WTC11 (cell line): Measurements from ENCODE around the gene GAL. TPM values are rescaled to one million over a fixed set of nuclear protein-coding genes. Genes with fewer than 3 reads are reported as not detected.

Source experiments
- ATAC-seq: fragments of 200-7000 bp; cut with Tn5 transposase; 2 replicates; pipeline ENCODE4 v1.10.0; 2021; ENCODE audit warnings: mild to moderate bottlenecking, moderate library complexity
- CTCF ChIA-PET: fragments of 300-600 bp; sonication (Branson Sonifier 250); formaldehyde crosslinking; loops from one replicate; lab custom pipeline; 2021; ENCODE audit warnings: antibody characterized with exemption; lab: Charles Lee
- POLR2A ChIA-PET: fragments of 350-600 bp; sonication (Branson Sonifier 250); formaldehyde crosslinking; loops from one replicate; lab custom pipeline; 2021; ENCODE audit warnings: antibody characterized with exemption; lab: Charles Lee
- DNase-seq: peaks from one replicate; pipeline ENCODE4 v3.0.0; 2021; ENCODE audit warnings: low spot score
- H3K27ac Mint-ChIP-seq: 2 replicates; pipeline ENCODE4 v1.8.0; 2021; ENCODE audit warnings: mixed read lengths
- H3K27me3 Mint-ChIP-seq: 2 replicates; pipeline ENCODE4 v1.8.0; 2021; ENCODE audit warnings: low read depth, mild to moderate bottlenecking, moderate library complexity, mixed read lengths
- H3K36me3 Mint-ChIP-seq: 2 replicates; pipeline ENCODE4 v1.8.0; 2021; ENCODE audit warnings: mixed read lengths
- H3K4me1 Mint-ChIP-seq: 2 replicates; pipeline ENCODE4 v1.8.0; 2022; ENCODE audit warnings: mixed read lengths
- H3K4me3 Mint-ChIP-seq: 2 replicates; pipeline ENCODE4 v1.8.0; 2021; ENCODE audit warnings: mild to moderate bottlenecking, moderate library complexity, mixed read lengths
- H3K9me3 Mint-ChIP-seq: 2 replicates; pipeline ENCODE4 v1.8.0; 2021; ENCODE audit warnings: mixed read lengths
- ATF1 ChIP-seq: sonication (generic); formaldehyde crosslinking; IDR thresholded peaks from 2 replicates; pipeline ENCODE4 v1.8.1; 2023; ENCODE audit warnings: mild to moderate bottlenecking, moderate library complexity, missing genetic modification reagents
- E2F1 ChIP-seq: sonication (generic); formaldehyde crosslinking; IDR thresholded peaks from 2 replicates; pipeline ENCODE4 v1.8.0; 2022; ENCODE audit warnings: mild to moderate bottlenecking, missing genetic modification reagents
- FOXJ3 ChIP-seq: sonication (generic); formaldehyde crosslinking; IDR thresholded peaks from 2 replicates; pipeline ENCODE4 v1.9.0; 2021; ENCODE audit warnings: missing genetic modification reagents, mild to moderate bottlenecking, borderline replicate concordance
- FOXK1 ChIP-seq: sonication (generic); formaldehyde crosslinking; IDR thresholded peaks from 2 replicates; pipeline ENCODE4 v1.8.0; 2022; ENCODE audit warnings: mild to moderate bottlenecking, moderate library complexity, missing genetic modification reagents
- GRHL2 ChIP-seq: fragments of 250-450 bp; sonication (Bioruptor Pico); IDR thresholded peaks from 2 replicates; pipeline ENCODE4 v1.8.0; 2022; ENCODE audit warnings: mild to moderate bottlenecking, moderate library complexity; ENCODE audit not compliant: insufficient replicate concordance, severe bottlenecking
- HMGXB4 ChIP-seq: sonication (generic); formaldehyde crosslinking; IDR thresholded peaks from 2 replicates; pipeline ENCODE4 v1.8.1; 2023; ENCODE audit warnings: mild to moderate bottlenecking, moderate library complexity, missing genetic modification reagents
- IRF2 ChIP-seq: sonication (generic); formaldehyde crosslinking; IDR thresholded peaks from 2 replicates; pipeline ENCODE4 v1.8.0; 2022; ENCODE audit warnings: low read depth, missing genetic modification reagents, borderline replicate concordance
- JUN ChIP-seq: sonication (generic); formaldehyde crosslinking; IDR thresholded peaks from 2 replicates; pipeline ENCODE4 v1.8.0; 2023; ENCODE audit warnings: mild to moderate bottlenecking, missing genetic modification reagents
- MAX ChIP-seq: sonication (generic); formaldehyde crosslinking; IDR thresholded peaks from 2 replicates; pipeline ENCODE4 v1.8.0; 2022; ENCODE audit warnings: mild to moderate bottlenecking, missing genetic modification reagents
- MLX ChIP-seq: sonication (generic); formaldehyde crosslinking; IDR thresholded peaks from 2 replicates; pipeline ENCODE4 v1.8.1; 2023; ENCODE audit warnings: mild to moderate bottlenecking, missing genetic modification reagents, moderate library complexity
- NR1H2 ChIP-seq: sonication (generic); formaldehyde crosslinking; IDR thresholded peaks from 2 replicates; pipeline ENCODE4 v1.9.0; 2021; ENCODE audit warnings: mild to moderate bottlenecking, moderate library complexity, missing genetic modification reagents
- PREB ChIP-seq: sonication (generic); formaldehyde crosslinking; IDR thresholded peaks from 2 replicates; pipeline ENCODE4 v1.8.1; 2022; ENCODE audit warnings: mild to moderate bottlenecking, missing genetic modification reagents, moderate library complexity, borderline replicate concordance
- PRRX2 ChIP-seq: fragments of 250-450 bp; sonication (Bioruptor Pico); IDR thresholded peaks from 2 replicates; pipeline ENCODE4 v1.8.0; 2021; ENCODE audit warnings: mild to moderate bottlenecking
- SMAD3 ChIP-seq: sonication (generic); formaldehyde crosslinking; IDR thresholded peaks from 2 replicates; pipeline ENCODE4 v1.8.0; 2022; ENCODE audit warnings: missing genetic modification reagents, mild to moderate bottlenecking, borderline replicate concordance
- SP1 ChIP-seq: sonication (generic); formaldehyde crosslinking; conservative IDR thresholded peaks from 2 replicates; pipeline ENCODE4 v1.8.1; 2022; ENCODE audit warnings: missing genetic modification reagents
- TEAD1 ChIP-seq: sonication (generic); formaldehyde crosslinking; IDR thresholded peaks from 2 replicates; pipeline ENCODE4 v1.8.0; 2022; ENCODE audit warnings: mild to moderate bottlenecking, missing genetic modification reagents
- ZNF219 ChIP-seq: sonication (generic); formaldehyde crosslinking; IDR thresholded peaks from 2 replicates; pipeline ENCODE4 v1.8.0; 2023; ENCODE audit warnings: missing genetic modification reagents, mild to moderate bottlenecking, borderline replicate concordance
- ZNF416 ChIP-seq: fragments of 250-450 bp; sonication (Bioruptor Pico); IDR thresholded peaks from 2 replicates; pipeline ENCODE4 v1.9.0; 2021; ENCODE audit warnings: mild to moderate bottlenecking, inconsistent platforms
- ZNF423 ChIP-seq: fragments of 250-450 bp; sonication (Bioruptor Pico); IDR thresholded peaks from 2 replicates; pipeline ENCODE4 v2.1.2; 2022; ENCODE audit warnings: mild to moderate bottlenecking, moderate library complexity
- ZNF532 ChIP-seq: fragments of 250-450 bp; sonication (Bioruptor Pico); IDR thresholded peaks from 2 replicates; pipeline ENCODE4 v1.9.0; 2021; ENCODE audit warnings: mild to moderate bottlenecking, borderline replicate concordance
- total RNA-seq: library from RNA; stranded (reverse); gene quantifications from 3 replicates; pipeline ENCODE4 v1.2.3, GENCODE V29; 2021

The GAL gene
- total RNA-seq, 1 experiment from 2014 or later, result 102 TPM

- DNase-seq, result no peak
- H3K27ac Mint-ChIP-seq, result peak overlapping the region; percentile 95
- peak overlapping the region; percentile 33; the same call in 1 of the 2 replicates for H3K4me3 Mint-ChIP-seq
- CTCF ChIA-PET, result no interaction called here
- TF ChIP-seq PREB (CRISPR knock-in tag) (no peak), NR1H2 (CRISPR knock-in tag) (no peak), ATF1 (CRISPR knock-in tag) (no peak), ZNF532 (CRISPR knock-in tag) (no peak), JUN (CRISPR knock-in tag) (no peak), PRRX2 (CRISPR knock-in tag) (no peak), IRF2 (no peak), FOXJ3 (CRISPR knock-in tag) (no peak), SP1 (CRISPR knock-in tag) (no peak), E2F1 (CRISPR knock-in tag) (no peak), ZNF423 (no peak), MLX (CRISPR knock-in tag) (no peak), TEAD1 (CRISPR knock-in tag) (no peak), FOXK1 (CRISPR knock-in tag) (no peak), ZNF416 (CRISPR knock-in tag) (no peak)
- POLR2A ChIA-PET, result no interaction called here
- H3K27me3 Mint-ChIP-seq, result no peaks in the 10 kb centered on the region
- ATAC-seq, result no peak
- H3K4me1 Mint-ChIP-seq, result peaks cover 53% of the 10 kb centered on the region
- peaks cover 22% of the 10 kb centered on the region for H3K36me3 Mint-ChIP-seq
- H3K9me3 Mint-ChIP-seq, result peaks cover 22% of the 10 kb centered on the region
Observed at GRCh38 chr11:68693484-68693882, 9.1 kb downstream of the GAL start.

- H3K27ac Mint-ChIP-seq, result peak overlapping the region; percentile 91
- DNase-seq, result no peak
- peaks cover 17% of the 10 kb centered on the region for H3K36me3 Mint-ChIP-seq
- peaks cover 3% of the 10 kb centered on the region; the same call in 1 of the 2 replicates for H3K27me3 Mint-ChIP-seq
- POLR2A ChIA-PET, result interaction anchor here (0.9 kb wide), 1 partner anchor 17 kb away, joined by 3 read pairs; no protein-coding TSS in a partner anchor
- H3K4me1 Mint-ChIP-seq, result peaks cover 49% of the 10 kb centered on the region
- CTCF ChIA-PET, result interaction anchor here (0.7 to 1.5 kb wide), 3 partner anchors 62 to 1484 kb away, joined by 3 to 4 read pairs (median 3); no protein-coding TSS in a partner anchor
- peak; percentile 90 for ATAC-seq
- H3K4me3 Mint-ChIP-seq, result peak overlapping the region; percentile 11; the same call in 1 of the 2 replicates
- peaks cover 34% of the 10 kb centered on the region for H3K9me3 Mint-ChIP-seq
- no peak for TF ChIP-seq MAX (CRISPR knock-in tag)
- TF ChIP-seq SMAD3 (CRISPR knock-in tag), result no peak
- no peak for TF ChIP-seq JUN (CRISPR knock-in tag)
- TF ChIP-seq ZNF219 (CRISPR knock-in tag), result no peak
- no peak for TF ChIP-seq HMGXB4 (CRISPR knock-in tag)
- no peak for TF ChIP-seq GRHL2
Observed at GRCh38 chr11:68694431-68695297, 10.3 kb downstream of the GAL start.
